ENCODE measurements around the gene LRRC34.

The LRRC34 gene, protein sequence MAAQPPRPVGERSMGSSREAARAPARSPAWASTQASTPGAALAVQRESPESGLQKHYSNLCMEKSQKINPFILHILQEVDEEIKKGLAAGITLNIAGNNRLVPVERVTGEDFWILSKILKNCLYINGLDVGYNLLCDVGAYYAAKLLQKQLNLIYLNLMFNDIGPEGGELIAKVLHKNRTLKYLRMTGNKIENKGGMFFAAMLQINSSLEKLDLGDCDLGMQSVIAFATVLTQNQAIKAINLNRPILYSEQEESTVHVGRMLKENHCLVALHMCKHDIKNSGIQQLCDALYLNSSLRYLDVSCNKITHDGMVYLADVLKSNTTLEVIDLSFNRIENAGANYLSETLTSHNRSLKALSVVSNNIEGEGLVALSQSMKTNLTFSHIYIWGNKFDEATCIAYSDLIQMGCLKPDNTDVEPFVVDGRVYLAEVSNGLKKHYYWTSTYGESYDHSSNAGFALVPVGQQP

DNA sequence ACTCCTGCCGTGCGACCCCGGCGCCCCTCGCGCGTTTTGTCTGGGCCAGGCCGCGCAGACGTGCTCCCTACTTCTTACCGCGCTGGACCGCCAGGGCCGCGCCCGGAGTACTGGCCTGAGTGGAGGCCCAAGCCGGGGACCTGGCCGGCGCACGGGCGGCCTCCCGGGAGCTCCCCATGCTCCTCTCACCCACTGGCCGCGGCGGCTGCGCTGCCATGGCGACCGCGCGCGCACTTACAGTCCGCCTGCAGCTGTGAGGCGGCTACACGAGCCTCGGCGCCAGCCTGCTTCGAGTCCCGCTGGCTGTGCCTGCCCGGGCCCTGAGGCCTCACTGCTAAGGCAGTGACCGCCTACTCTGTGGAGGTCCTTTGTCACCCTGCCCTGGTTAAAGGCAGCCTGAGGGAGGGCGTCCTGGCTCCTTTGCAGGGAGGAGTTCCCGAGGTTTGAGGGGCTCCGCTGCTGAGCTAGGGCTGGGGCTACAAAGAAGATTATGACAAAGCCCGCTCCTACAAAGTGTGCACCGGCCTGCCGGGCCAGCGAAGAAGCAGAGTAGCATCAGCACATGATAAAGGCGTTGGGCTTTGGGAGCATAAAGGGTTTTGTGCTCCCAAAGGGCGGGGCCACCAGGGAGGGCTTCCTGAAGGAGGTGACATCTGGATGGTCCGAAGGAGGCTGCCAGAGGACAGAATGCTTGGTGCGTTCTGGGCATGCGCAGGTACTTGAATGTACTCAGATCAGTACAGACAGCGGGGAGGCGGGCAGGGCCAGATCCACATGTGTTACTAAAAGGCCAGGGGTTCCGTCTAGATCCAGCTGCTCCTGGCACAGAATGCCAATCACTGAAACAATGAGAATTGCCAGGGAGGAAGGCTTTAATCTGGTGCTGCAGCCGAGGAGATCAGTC, at the start of gene LRRC34, which contains the start of gene LRRIQ4:
Gene LRRC34 (minus strand): TSS at position 573 of the 904 bp plus-strand sequence. CDS start 356 bp downstream, at position 217.
Gene LRRIQ4 (plus strand): TSS at position 539 of the 904 bp plus-strand sequence. CDS start 9,052 bp downstream, outside the sequence.
- in situ Hi-C loops (cut with HindIII; ENCODE audit: low sequenced_read_pairs), result no loop called here

DNA sequence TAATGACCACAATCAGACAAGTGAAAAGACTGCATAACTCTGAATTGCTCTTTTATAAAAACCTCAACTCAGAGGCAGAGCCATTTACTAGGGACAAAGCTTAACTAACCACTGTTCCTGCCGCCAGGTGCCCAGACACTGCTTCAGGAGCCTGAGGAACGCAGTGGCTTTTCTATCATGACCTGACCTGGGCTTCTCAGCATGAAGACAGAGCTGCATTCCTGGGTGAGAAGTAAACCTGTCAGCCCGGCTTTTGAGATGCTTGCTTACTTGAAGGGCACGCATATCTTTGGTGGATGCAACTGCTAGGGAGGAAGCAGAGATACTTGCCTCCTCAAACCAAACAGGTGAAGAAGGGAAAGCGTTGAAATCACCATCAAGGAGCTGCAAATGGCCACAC, 49.2 kb upstream of the LRRC34 start:
- in situ Hi-C loops (cut with HindIII; ENCODE audit: low sequenced_read_pairs), result no loop called here

DNA sequence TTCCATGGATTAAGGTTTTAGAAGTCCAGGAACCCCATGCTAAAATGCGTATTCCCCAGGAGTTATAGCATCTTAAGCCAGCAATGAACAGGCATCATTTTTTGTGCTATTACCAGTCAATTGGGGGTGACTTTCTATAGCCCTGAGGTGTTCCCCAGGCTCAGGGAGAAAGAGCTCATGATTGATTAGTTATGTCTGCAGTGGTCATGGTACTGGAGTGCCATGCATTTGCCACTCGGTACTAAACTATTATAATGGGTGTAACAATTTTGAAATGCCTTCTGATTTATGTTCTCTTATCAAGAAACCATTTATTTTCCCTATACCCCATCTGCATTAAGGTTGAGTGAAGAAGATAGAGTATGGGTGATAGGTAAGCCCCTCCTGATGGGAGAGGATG, 45.1 kb upstream of the LRRC34 start:
- in situ Hi-C loops (cut with HindIII; ENCODE audit: low sequenced_read_pairs), result no loop called here

DNA sequence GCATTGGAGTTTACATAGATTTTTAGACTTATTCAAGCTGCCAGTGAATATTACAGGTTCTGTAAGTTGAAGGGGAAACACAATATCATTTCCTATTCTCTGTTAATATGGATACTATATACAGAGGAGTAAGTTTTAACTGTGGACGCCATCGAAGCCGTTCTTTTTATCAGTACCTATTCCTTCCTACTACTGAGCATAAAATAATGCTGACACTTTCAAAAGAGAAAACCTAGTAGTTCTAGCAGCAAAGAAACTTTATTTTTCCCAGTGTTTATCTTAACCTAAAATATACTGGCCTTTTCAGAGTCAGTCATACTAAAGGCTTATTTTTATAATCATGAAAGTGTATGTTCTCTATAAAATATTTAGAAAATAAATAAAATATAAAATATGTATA, 42.8 kb upstream of the LRRC34 start:
- in situ Hi-C loops (cut with HindIII; ENCODE audit: low sequenced_read_pairs), result no loop called here

DNA sequence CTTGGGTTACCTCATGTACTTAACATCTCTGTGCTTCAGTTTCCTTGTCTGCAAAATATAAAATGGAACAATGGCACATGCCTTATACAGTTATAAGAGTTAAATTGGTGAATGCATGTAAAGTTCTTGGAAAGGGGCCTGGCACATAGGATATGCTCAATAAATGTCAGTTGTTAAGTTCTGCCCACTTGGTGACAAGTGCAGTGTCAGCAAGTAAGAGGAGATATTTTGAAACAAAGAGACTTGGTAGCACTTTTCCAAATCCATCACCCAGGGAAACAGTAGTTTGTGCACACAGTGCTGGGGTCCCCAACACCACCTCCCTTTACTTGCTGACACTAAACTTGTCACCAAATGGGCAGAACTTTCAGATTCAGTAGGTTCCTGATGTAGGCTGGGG, 37.9 kb upstream of the LRRC34 start:
- in situ Hi-C loops (cut with HindIII; ENCODE audit: low sequenced_read_pairs), result no loop called here

DNA sequence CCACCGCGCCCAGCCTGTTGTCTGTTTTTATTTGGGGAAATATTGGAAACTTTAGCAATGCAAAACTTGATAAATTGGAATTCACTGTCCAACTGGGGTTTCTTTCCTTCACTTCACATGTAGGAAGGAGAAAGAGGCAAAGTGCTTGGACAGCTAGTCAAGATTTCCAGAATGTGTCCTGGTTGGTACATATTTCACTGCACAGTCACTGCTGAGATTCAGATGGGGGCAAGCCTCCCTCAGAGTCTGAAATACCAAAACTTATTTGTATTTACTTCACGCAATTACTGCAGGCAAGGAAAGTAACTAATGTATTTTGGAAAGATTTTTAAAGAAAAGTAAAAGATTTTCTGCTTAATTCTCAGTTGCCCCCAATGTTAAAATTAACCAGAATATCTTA, 36.0 kb upstream of the LRRC34 start:
- in situ Hi-C loops (cut with HindIII; ENCODE audit: low sequenced_read_pairs), result no loop called here

DNA sequence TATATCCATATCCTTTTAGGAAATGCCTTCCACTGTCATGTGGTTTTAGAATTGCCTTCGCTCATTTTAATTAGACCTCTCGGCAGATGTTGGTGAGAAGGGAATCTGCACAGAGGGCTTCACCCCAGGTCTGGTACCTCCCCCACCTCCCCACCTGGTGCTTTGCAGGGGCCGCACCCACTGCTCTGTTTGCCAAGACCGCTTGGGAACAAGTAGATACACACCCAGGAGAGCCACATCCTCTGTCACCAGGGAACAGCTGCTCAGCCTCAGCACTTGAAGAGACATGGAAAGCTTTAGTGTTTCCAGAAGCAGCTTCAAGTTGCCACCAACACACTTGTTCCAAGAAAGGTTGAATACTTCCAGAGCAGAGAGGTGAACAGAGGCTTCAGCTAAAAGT, 35.2 kb upstream of the LRRC34 start:
- in situ Hi-C loops (cut with HindIII; ENCODE audit: low sequenced_read_pairs), result no loop called here

DNA sequence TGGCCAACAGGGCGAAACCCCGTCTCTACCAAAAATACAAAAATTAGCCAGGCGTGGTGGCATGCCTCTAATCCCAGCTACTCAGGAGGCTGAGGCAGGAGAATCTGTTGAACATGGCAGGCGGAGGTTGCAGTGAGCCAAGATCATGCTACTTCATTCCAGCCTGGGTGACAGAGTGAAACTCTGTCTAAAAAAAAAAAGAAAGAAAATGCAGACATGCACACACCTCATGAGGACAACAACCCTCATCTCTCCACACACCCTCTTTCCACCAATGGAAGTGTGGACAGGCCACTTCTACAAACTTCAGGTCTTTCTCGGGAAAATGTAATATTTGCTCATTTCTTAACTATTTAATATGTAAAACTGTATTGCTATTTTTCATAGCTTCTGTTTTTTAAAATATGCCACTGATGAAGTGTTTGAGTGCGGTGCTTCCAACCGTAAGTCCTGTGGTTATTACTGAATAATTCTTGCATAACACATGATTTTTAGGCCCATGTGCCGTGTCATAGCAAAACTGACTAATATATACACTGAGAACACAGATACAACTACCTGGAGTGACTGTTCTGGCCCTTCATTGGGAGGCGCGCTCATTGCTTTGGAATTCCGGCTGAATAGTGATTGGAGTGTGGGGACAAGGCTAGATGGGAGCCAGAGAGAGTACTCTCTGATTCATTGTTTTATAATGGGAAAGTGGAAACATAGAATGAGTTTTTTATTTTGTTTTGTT, 33.9 kb upstream of the LRRC34 start:
- in situ Hi-C loops (cut with HindIII; ENCODE audit: low sequenced_read_pairs), result no loop called here

DNA sequence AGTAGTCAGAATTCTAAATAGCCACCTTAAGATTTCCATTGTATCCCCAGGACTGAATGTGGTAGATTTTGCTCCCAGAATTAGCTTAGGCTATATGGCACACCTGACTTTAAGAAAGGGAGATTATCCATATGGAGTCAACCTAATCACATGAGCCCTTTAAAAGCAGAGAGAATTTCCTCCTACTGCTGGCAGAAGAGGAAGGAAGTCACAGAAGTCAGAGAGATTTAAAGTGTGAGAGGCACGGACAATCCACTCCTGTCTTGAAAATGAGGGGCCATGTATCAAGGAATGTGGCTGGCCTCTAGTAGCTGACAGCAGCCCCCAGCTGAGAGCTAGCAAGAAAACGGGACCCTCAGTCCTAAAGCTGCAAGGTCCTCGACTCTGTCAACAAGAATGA, 30.3 kb upstream of the LRRC34 start:
- in situ Hi-C loops (cut with HindIII; ENCODE audit: low sequenced_read_pairs), result no loop called here

DNA sequence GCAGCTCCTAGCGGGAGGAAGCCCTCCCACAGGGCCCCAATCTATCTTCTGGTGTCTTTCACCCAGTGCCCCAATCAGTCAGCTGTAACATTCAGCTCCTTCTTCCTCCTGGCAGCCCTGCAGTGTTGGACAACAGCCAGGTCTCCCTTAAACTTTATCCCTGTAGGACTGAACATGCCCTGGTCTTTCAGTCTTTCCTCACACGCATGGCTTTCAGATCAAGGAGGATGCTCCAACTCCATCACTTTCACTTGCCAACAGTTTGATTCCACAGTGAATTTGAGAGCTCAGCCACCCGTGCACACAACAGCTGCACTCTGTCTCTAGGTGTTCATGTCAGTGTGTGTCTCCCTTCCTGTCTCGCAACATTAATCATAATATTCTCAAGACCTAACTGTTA, 28.5 kb upstream of the LRRC34 start:
- in situ Hi-C loops (cut with HindIII; ENCODE audit: low sequenced_read_pairs), result no loop called here

DNA sequence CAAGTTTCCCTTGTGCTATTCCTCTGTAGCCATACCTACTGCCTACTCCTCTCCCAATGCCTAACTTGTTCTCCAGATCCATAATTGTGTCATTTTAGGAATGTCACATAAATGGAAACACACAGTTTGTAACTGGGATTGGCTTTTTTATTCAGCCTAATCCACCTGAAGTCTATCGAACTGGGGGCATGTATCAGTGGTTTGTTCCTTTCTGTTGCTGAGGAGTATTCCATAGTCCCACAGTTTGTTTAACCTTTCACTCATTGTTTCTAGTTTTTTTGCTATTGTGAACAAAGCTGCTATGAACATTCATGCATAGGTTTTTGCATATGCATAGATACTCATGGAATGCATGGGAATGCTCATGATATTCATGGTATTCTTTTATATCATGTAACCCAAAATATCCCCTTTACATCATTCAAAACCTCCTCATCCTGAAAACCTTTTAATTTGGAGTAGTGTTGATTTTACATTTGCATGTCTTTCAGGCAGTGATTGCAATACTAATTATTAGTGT, 25.9 kb upstream of the LRRC34 start:
- in situ Hi-C loops (cut with HindIII; ENCODE audit: low sequenced_read_pairs), result no loop called here

DNA sequence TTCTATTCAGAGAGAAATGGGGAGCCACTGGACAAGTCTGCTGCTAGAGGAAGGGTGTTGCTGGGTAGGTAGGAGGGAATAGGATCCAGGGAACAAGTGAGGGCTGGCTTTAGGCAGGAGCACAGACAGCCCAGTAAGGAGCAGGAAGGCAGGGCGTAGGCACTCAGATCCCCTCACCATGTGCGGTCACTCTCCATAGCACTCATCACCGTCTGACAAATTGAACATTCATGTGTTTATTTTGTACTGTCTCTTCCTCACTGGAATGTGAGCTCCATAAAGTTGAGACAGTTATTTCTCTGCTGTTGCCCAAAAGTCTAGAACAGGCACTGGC, 24.2 kb upstream of the LRRC34 start:
- in situ Hi-C loops (cut with HindIII; ENCODE audit: low sequenced_read_pairs), result no loop called here

DNA sequence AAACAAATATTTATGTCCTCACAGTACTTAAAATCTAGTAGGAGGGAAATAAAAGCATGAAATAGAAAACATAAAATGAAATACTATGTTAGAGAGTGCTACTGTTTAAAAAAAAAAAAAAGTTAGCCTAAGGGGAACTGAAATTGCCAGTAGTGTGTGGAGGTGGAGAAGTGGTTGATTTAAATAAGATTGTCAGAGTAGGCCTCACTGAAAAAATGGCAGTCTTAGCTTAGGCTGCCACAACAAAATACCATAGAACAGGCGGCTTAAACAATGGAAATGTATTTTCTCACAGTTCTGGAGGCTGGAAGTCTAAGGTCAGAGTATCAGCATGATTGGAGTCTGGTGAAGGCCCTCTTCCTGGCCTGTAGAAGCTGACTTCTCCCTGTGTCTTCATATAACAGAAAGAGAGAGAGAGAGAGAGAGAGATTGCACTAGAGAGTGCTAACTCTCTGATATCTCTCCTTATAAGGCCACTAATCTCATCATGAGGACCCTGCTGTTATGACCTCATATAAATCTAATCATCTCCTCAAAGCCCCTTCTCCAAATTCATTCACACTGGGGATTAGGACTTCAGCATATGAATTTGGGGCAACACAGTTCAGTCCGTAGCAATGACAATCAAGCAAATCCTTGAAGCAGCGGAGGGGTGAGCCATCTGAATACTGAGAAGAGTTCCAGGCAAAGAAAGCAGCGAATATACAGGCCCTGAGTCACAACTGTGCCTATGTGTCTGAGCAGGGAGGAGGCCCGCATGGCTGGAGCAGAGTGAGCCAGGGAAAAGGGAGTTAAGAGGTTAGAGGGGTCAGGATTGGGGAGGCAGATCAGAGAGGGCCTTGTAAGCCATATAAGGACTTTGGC, 23.6 kb upstream of the LRRC34 start:
- in situ Hi-C loops (cut with HindIII; ENCODE audit: low sequenced_read_pairs), result no loop called here

DNA sequence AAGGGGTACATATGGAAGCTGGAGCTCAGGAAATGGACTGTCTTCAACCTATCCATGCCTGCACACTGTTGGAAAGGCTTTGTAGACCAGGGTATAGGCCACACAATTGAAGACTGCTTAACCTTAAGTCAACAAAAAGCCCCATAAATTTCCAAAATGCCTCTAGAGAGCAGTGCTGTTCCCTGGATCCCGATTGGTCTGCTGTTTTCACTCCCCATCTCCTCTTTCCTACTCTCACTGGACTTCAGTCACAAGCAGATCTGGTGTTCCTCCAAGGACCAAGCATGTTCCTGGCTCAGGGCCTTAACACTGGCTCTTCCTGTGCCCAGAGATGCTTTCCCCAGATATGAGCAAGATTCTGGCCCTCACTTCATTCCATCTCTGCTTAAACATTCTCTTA, 22.8 kb upstream of the LRRC34 start:
- in situ Hi-C loops (cut with HindIII; ENCODE audit: low sequenced_read_pairs), result no loop called here

DNA sequence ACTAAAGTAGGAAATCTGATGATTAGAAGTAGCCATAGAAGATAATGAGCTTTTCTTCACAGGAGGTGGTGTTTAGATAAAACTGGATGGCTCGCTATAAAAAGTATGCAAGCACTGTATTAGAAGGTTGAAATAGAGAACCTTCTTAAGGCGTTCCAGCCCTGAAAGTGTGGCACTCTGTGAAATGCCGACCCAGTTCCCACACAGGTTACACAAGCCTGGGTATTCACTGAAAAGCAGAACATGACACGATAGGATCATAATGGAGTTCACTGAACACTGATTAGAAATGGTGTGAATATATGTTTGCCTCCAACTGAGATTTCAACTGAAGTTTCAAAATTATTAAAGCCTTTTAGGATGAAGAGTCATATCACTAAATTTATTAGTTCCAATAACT, 15.0 kb upstream of the LRRC34 start:
- in situ Hi-C loops (cut with HindIII; ENCODE audit: low sequenced_read_pairs), result no loop called here

DNA sequence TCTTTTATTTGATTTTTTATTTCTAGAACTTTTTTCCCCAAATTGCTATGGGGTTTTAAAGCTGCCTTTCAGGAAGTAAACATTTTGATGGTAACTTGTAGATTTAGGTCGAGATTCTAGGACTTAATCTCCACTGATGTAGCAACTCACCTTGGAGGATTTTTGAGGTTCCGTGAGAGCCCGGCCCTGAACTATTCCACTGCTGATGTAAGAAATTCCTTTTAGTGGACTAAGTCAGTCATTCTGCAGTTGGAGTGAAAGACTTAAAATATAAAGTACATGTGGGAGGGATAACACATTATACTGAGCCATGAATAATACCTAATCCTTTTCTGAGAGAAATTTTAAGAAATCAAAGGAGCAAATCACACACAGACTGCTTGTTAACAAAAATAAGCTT, 12.6 kb upstream of the LRRC34 start:
- in situ Hi-C loops (cut with HindIII; ENCODE audit: low sequenced_read_pairs), result no loop called here

DNA sequence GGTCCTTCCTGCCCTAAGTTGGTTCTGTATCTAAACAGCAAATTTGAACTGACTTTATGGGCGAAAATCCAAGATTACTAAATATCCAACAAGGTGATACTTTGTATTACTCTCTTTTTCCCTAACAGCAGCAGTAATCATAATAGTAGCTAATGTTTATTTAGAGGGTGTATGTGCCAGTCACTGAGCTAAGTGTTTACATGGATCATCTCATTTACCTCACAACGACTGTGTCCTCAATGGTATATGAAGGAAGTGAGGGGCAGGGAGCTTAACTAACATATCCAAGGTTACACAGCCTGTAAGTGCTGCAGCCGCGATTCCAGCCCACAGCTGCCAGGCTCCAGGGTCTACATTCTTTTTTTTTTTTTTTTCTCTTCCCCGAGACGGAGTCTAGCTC, 10.3 kb upstream of the LRRC34 start:
- in situ Hi-C loops (cut with HindIII; ENCODE audit: low sequenced_read_pairs), result no loop called here

DNA sequence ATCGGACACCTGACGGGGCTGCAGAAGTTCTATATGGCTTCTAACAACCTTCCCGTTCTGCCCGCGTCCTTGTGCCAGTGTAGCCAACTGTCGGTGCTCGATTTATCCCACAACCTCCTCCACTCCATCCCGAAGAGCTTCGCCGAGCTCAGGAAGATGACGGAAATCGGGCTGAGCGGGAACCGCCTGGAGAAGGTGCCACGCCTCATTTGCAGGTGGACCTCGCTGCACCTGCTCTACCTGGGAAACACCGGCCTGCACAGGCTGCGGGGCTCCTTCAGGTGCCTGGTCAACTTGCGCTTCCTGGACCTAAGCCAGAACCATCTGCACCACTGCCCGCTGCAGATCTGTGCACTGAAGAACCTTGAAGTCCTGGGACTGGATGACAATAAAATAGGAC, 9.8 kb upstream of the LRRC34 start:
- in situ Hi-C loops (cut with HindIII; ENCODE audit: low sequenced_read_pairs), result no loop called here

DNA sequence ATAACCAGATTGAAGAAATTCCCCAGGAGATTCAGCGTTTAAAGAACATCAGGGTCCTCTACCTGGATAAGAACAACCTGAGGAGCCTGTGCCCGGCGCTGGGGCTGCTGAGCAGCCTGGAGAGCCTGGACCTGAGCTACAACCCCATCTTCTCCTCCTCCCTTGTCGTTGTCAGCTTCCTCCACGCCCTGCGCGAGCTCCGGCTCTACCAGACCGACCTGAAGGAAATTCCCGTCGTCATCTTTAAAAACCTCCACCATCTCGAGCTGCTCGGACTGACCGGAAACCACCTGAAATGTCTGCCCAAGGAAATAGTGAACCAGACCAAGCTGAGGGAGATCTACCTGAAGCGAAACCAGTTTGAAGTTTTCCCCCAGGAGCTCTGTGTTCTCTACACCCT, 9.4 kb upstream of the LRRC34 start:
- in situ Hi-C loops (cut with HindIII; ENCODE audit: low sequenced_read_pairs), result no loop called here

DNA sequence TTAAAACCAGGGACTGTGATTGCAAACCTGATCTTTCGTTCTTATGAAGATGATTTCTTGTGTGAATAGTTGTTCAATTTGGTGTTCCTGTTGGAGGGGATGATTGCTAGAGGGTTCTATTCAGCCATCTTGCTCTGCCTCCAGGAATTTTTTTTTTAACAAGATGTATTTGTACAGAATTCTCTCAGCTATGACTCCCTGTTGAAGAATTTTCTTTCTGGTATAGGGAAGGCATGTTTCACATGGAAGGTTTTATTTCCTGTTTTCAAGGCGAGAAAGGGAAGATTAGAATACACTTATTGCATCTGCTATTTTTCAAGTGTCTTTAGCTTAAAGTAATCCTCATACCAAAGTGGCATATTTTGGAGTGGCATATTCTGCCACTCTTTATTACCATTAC, 5.6 kb upstream of the LRRC34 start:
- in situ Hi-C loops (cut with HindIII; ENCODE audit: low sequenced_read_pairs), result no loop called here

Measured in DLD1 (cell line).